Kidney capillary endothelial cell (primary cell): ENCODE data around the gene AGPAT4.
"Not testable (repeated sequence)": the region's sequence is repeated elsewhere in the genome, so short reads cannot be mapped to it uniquely, and the experiment has no call there.

ENCODE experiments used
- DNase-seq: peaks from one replicate; pipeline ENCODE4 v3.0.0-alpha.2; 2018; ENCODE audit warnings: low spot score

AGPAT4 gene

DNA sequence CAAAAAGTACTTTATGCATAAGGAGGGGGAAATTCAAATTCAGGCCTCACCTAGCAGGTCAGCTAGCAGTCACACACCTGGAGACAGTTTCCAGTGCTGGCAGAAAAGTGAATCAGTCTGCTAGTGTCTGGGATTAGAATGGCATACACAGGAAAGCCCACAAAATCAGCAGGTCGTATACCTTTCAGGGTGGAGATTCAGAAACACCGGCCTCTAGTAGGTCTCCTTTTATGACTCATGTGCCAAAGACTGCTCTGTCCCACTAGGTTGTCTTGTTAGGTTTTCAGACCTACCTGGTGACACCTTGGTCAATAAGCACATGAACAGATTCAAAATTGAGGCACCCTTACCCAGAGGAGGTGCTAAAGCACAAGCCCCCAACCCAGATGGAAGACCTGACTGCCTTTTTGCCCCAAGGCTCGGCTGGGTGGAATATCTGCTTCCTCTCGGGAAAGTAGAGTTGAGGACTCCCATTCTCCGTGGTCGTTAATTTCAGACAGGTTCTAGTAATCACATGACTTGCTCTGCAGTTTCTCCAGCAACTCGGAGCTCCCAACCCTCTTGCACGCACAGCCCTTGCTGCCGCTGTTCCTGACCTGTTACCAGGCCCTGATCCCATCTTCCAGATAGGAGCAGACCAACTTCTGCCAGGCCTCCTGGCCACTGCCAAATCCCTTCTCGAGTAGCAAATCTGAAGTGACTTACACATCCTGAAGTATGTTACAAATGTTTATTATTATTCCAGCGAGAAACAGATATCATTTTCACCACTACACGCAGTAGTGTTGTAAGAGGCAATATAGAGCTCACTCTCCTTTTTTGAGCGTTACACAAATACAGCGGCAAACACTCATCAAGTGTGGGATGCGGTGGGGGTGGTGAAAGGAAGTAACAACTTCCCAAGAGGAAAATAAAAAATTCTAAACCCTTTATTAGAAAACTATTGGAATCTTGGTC is 46.6 kb downstream of the AGPAT4 start:
- no peak for DNase-seq

DNA sequence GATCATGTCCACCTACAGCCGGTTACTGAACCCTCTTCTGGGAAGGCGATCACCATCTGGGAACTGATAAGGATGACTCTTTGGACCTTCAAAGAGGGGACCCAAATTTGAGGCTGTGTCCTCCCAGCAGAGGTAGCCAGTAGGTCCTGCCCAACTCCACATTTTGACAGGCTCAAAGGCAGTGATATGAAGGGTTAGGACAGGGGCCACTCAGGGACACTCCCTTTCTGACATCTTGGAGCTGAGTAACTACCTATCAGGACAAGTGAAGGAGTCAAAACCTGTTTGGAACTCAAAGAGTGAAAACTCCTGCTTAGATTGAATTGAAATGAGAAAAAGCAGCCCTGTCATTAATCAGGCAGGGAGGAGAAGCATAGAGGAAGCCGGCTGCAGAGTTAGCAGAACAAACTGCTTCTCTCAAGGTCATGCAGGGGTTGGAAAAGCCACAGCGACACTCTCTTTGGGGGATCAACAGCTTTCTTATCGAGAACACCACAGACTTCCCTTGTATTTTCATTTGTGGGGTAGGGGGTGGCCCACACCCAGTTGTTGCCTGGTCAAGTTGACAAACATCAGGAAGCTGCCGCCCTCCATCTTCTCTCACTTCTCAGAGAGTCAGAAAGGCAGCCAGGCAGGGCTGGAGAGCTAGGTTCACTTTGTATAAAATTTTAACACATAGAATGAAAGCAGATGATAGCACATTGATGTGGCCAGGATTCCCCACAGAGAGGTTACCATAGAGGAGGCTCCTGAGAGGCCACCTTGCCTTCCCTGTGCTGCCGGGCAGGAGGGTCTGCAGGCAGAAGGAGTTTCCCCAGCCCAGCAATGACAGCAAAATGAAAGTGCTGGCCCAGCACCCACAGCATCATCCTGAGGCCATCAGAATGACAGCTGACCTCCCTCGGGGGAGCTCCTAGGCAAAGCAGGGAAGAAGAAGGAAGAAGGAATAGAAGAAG is 47.6 kb downstream of the AGPAT4 start:
- no peak for DNase-seq

GRCh38 chr6:161225681-161226008 is 48.2 kb downstream of the AGPAT4 start:
- no peak for DNase-seq

DNA sequence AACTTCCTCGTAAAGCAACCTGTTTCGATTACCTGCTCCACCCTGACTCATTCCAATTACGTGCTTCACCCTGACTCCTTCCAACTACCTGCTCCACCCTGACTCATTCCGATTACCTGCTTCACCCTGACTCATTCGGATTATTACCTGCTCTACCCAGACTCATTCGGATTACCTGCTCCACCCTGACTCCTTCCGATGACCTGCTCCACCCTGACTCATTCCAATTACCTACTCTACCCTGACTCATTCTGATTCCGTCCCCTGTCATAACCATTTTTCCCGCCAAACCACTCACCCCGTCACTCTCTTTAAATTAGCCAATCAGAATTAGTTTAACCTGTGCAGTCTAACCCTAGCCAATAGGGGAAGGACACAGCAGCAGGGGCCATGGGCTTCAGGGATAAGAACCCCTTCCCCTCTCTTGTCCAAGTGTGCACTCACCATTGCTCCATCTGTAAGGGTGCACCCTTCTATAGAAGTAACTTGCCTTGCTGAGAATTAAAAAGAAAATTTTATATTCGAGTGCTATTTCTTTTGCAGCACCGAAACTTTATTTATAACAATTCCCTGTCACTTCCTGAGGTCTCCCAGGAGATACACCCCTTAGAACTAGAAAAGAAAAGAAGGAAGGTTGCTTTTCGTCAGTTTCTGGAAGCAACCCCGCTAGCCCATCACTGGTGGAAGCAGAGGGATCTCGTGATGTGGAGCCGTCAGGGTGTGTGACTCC is 48.7 kb downstream of the AGPAT4 start:
- not testable (repeated sequence) for DNase-seq

DNA sequence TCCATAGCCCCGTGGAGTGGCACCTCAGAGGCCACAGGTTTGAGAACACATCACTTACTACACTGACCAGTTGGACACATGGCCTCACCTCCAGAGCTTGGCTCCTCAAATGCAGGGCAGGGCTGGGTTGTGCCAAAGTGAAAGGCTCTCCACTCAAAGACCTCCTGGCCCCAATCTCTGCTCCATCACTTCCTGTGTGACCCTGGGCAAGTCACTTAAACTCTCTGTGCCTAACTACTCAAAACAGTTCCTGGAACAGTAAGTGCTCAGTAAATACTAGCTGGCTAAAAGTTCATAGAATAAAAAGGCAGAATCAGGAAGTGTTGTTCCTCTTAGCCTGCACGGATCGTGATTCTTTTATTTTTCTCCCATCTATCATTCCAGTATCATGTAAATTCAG is 50.2 kb downstream of the AGPAT4 start:
- DNase-seq = no peak

GRCh38 chr6:161222706-161223234 is 51.1 kb downstream of the AGPAT4 start:
- DNase-seq = no peak

DNA sequence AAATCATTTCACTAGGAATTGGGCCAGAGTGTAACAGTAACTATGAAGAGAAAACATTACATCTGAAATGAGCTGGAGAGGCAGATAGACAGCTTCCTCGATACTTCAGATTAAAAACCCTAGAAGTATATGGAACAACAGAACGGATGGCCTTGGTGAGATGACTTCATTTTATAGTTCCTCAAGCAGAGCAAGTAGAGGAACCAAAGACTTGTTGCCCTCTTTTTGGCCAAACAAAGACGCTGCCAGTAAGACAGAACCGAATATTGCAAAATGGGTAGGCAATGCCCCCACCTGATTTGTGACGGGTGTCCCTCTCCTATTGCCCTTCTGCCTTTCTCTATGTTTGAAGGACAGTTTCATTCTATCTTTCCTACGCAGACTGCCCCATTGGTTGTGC is 53.5 kb downstream of the AGPAT4 start:
- DNase-seq = no peak

- no peak for DNase-seq
Observed at GRCh38 chr6:161219680-161220079, 54.2 kb downstream of the AGPAT4 start.

GRCh38 chr6:161218222-161218621 is 55.6 kb downstream of the AGPAT4 start:
- no peak for DNase-seq

- DNase-seq = no peak
Observed at GRCh38 chr6:161217628-161218027, 56.2 kb downstream of the AGPAT4 start.

DNA sequence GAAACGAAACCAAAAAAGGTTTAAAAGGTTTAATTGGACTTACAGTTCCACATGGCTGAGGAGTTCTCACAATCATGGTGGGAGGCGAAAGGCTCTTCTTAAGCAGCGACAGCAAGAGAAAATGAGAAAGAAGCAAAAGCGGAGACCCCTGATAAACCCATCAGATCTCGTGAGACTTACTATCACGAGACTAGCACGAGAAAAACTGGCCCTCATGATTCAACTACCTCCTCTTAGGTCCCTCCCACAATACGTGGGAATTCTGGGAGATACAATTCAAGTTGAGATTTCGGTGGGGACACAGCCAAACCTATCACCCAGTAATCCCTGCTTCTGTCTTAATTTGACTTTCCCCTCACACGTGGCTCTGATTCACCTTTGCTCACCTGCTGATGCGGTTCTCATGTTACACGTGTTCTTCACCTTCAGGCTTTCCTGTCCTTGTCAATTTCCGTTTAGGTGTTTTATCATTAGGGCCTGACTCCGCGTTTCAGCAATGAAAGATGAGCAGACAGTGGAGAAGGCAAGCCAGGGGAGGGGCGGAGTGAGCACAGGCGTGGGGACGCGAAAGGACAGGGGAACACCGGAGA is 57.1 kb downstream of the AGPAT4 start:
- DNase-seq = no peak

- DNase-seq = no peak
Observed at GRCh38 chr6:161215876-161216615, 57.8 kb downstream of the AGPAT4 start.

GRCh38 chr6:161215193-161215592 is 58.7 kb downstream of the AGPAT4 start:
- DNase-seq = peak; percentile 25

GRCh38 chr6:161214722-161215121 is 59.1 kb downstream of the AGPAT4 start:
- DNase-seq = no peak

DNA sequence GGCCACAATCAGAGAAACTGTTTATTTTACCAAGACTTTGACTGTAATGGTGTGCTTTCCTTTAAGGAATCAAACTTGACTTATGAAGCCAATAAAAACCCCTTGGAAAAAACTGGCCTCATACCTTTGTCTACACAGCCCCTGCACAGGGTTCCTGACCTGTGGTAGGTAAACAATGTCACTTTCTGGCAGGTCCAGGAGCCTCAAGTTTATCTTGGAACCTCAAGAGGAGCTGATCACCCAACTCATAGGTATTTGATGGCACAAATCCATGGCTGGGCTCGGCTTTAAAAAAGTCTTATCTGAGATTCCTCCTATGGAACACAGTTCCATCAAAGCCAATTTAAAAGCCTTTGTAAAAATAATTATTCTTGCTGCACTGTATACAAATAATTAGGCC is 61.0 kb downstream of the AGPAT4 start:
- no peak for DNase-seq

GRCh38 chr6:161211380-161212035 is 62.4 kb downstream of the AGPAT4 start:
- DNase-seq = no peak

- no peak for DNase-seq
Observed at GRCh38 chr6:161210857-161211256, 63.0 kb downstream of the AGPAT4 start.

GRCh38 chr6:161207200-161207599 is 66.7 kb downstream of the AGPAT4 start:
- DNase-seq = no peak

DNA sequence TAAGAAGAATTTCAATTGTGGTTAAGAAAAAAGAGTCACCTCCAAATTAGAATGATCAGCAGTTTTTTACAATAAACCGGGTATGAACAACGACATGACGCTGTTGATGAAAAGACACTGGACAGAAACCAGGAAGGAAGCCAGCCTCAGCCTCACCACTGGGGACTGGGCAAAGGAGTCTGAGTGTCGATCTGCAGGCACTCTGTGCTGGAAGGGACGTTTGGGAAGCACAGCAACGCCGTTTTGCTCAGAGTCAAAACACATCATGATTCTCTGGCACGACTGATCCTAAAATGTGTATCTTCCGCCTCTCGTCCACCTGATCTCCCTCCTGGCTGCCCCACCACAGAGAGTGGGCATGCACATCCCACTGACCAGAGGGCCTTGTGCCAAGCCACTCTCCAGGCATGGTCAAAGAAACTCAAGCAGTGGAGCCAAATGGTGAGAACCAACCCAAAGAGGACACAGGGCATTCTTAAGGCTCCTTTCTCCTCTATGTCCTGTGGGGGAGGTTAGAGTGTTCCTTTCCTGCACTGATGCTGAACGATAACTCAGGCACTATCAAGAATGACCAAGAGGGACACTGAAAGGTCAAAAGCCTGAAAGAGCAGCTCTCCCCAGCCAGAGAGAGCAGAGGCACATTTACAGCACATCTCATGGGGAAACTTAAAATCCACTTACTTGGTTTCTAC is 68.8 kb downstream of the AGPAT4 start:
- peak; percentile 42 for DNase-seq
